Uterus (tissue), 4 donors: ENCODE data around the gene KCNH1. TPM values are rescaled to one million over a fixed set of nuclear protein-coding genes. Genes with fewer than 3 reads are reported as not detected.

Experiments
- DNase-seq, 2 donors: peaks; one replicate each; pipeline ENCODE4 v3.0.0-alpha.2; 2019 to 2020
- H3K27ac ChIP-seq, 2 donors: fragments of 200-600 bp; sonication (generic); 1 replicate in 1 of 2; 2 replicates in 1 of 2; pipeline ENCODE4 v1.5.1; 2016 to 2018
- H3K27me3 ChIP-seq, 2 donors: fragments of 200-600 bp; sonication (generic); one replicate each; pipeline ENCODE4 v1.5.1; 2018 to 2019; ENCODE audit warnings: control low read depth in 1 of 2
- H3K36me3 ChIP-seq, 2 donors: fragments of 200-600 bp; sonication (generic); one replicate each; pipeline ENCODE4 v1.5.1; 2019; ENCODE audit warnings: control low read depth in 1 of 2
- H3K4me1 ChIP-seq, 2 donors: fragments of 200-600 bp; sonication (generic); one replicate each; pipeline ENCODE4 v1.5.1; 2018 to 2019; ENCODE audit warnings: control low read depth in 1 of 2
- H3K4me3 ChIP-seq, 2 donors: fragments of 200-600 bp; sonication (generic); 1 replicate in 1 of 2; 2 replicates in 1 of 2; pipeline ENCODE4 v1.5.1; 2018 to 2019; ENCODE audit warnings: mild to moderate bottlenecking in 1 of 2
- H3K9me3 ChIP-seq, 2 donors: fragments of 200-600 bp; sonication (generic); one replicate each; pipeline ENCODE4 v1.5.1; 2019; ENCODE audit warnings: control low read depth in 1 of 2
- POLR2A ChIP-seq, 2 donors: fragments of 450-650 bp; IDR thresholded peaks; one replicate each; pipeline ENCODE4 v1.6.1; 2016; ENCODE audit warnings: antibody characterized with exemption in 2 of 2, mild to moderate bottlenecking in 1 of 2, moderate library complexity in 1 of 2
- intact Hi-C: fragments of 100-400 bp; cut with DNase I; formaldehyde crosslinking; loops from one replicate; pipeline ENCODE4 v1.15.1; 2023; ENCODE audit warnings: low total_unique reads
- total RNA-seq, 4 donors: library from RNA; depleted of rRNA in 3 of 4; stranded (reverse); fragments of >200 nt in 3 of 4; gene quantifications; one replicate each; pipeline versions ENCODE4 v1.1.0 to v1.2.4, GENCODE V29; 2014 to 2023
- TF ChIP-seq, protein P1 (sequence below), 4 experiments: fragments of 200-600 bp in 2 of 4; fragments of 450-650 bp in 2 of 4; sonication (generic) in 2 of 4; IDR thresholded peaks; one replicate each; pipeline ENCODE4 v1.5.1; 2016 to 2019; ENCODE audit warnings: antibody characterized with exemption in 4 of 4, mild to moderate bottlenecking in 2 of 4, moderate library complexity in 1 of 4
- donor health status: DM: yes; HTN: yes; CAD: no.

The KCNH1 gene
- total RNA-seq, 4 donors from 2014 or later, result 1.1 to 1.5 TPM; not detected in 2

- intact Hi-C loops, result no loop called here
- DNase-seq, result no peak
- Histone ChIP-seq H3K9me3 (no peaks in the 10 kb centered on the region), H3K27ac (no peak overlapping the region), H3K4me1 (no peaks in the 10 kb centered on the region), H3K27me3 (no peaks in the 10 kb centered on the region), H3K36me3 (no peaks in the 10 kb centered on the region), H3K4me3 (no peak overlapping the region)
- TF ChIP-seq, protein P1, sequence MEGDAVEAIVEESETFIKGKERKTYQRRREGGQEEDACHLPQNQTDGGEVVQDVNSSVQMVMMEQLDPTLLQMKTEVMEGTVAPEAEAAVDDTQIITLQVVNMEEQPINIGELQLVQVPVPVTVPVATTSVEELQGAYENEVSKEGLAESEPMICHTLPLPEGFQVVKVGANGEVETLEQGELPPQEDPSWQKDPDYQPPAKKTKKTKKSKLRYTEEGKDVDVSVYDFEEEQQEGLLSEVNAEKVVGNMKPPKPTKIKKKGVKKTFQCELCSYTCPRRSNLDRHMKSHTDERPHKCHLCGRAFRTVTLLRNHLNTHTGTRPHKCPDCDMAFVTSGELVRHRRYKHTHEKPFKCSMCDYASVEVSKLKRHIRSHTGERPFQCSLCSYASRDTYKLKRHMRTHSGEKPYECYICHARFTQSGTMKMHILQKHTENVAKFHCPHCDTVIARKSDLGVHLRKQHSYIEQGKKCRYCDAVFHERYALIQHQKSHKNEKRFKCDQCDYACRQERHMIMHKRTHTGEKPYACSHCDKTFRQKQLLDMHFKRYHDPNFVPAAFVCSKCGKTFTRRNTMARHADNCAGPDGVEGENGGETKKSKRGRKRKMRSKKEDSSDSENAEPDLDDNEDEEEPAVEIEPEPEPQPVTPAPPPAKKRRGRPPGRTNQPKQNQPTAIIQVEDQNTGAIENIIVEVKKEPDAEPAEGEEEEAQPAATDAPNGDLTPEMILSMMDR (IDR thresholded peaks at IDR 0.05), result no peak
Measured at GRCh38 chr1:210655511-210655910, 478.4 kb downstream of the KCNH1 start.

GRCh38 chr1:210654176-210654981 is 479.6 kb downstream of the KCNH1 start:
- no peak overlapping the region for H3K27ac ChIP-seq
- no peaks in the 10 kb centered on the region for H3K36me3 ChIP-seq
- DNase-seq, result no peak
- no peak overlapping the region for H3K4me3 ChIP-seq
- TF ChIP-seq POLR2A (IDR thresholded peaks at IDR 0.05), result no peak
- TF ChIP-seq, protein P1 (IDR thresholded peaks at IDR 0.05), result no peak
- no peaks in the 10 kb centered on the region for H3K27me3 ChIP-seq
- H3K9me3 ChIP-seq, result no peaks in the 10 kb centered on the region
- intact Hi-C loops, result no loop called here
- H3K4me1 ChIP-seq, result no peaks in the 10 kb centered on the region

DNA sequence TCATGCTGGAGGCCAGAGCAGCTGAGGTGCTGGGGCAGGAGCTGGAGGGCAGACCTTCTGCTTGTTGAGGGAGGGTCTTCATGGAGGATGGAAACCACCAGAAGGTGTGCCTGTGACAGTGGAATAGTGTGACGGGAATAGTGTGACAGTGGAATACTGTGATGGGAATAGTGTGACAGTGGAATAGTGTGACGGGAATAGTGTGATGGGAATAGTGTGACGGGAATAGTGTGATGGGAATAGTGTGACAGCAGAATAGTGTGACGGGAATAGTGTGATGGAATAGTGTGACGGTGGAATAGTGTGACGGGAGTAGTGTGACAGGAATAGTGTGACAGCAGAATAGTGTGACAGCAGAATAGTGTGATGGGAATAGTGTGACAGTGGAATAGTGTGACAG is 480.2 kb downstream of the KCNH1 start:
- Histone ChIP-seq H3K4me3 (no peak overlapping the region), H3K27ac (no peak overlapping the region), H3K4me1 (no peaks in the 10 kb centered on the region), H3K27me3 (no peaks in the 10 kb centered on the region), H3K36me3 (no peaks in the 10 kb centered on the region), H3K9me3 (no peaks in the 10 kb centered on the region)
- TF ChIP-seq, protein P1 (IDR thresholded peaks at IDR 0.05), result no peak
- TF ChIP-seq POLR2A (IDR thresholded peaks at IDR 0.05), result no peak
- no peak for DNase-seq
- intact Hi-C loops, result no loop called here

GRCh38 chr1:210652329-210652954 is 481.5 kb downstream of the KCNH1 start:
- Histone ChIP-seq H3K4me1 (no peaks in the 10 kb centered on the region), H3K27me3 (no peaks in the 10 kb centered on the region), H3K4me3 (no peak overlapping the region), H3K36me3 (no peaks in the 10 kb centered on the region), H3K27ac (no peak overlapping the region), H3K9me3 (no peaks in the 10 kb centered on the region)
- no peak for DNase-seq
- TF ChIP-seq POLR2A (IDR thresholded peaks at IDR 0.05), result no peak
- TF ChIP-seq, protein P1 (IDR thresholded peaks at IDR 0.05), result no peak
- intact Hi-C loops, result no loop called here

GRCh38 chr1:210650403-210650802 is 483.5 kb downstream of the KCNH1 start:
- Histone ChIP-seq H3K36me3 (no peaks in the 10 kb centered on the region), H3K9me3 (no peaks in the 10 kb centered on the region), H3K27ac (no peak overlapping the region), H3K4me1 (no peaks in the 10 kb centered on the region), H3K4me3 (no peak overlapping the region), H3K27me3 (no peaks in the 10 kb centered on the region)
- intact Hi-C loops, result no loop called here
- no peak for TF ChIP-seq POLR2A (IDR thresholded peaks at IDR 0.05)
- TF ChIP-seq, protein P1 (IDR thresholded peaks at IDR 0.05), result no peak
- DNase-seq, result no peak
